Measurements from ENCODE around the gene DEPDC5.
"Not testable (repeated sequence)": the region's sequence is repeated elsewhere in the genome, so short reads cannot be mapped to it uniquely, and the experiment has no call there.

DEPDC5 gene

GRCh38 chr22:31815383-31815814 lies 61.6 kb downstream of the DEPDC5 start:
- DNase-seq (ENCODE audit: low read depth in 2 of 2): not testable (repeated sequence)

DNA sequence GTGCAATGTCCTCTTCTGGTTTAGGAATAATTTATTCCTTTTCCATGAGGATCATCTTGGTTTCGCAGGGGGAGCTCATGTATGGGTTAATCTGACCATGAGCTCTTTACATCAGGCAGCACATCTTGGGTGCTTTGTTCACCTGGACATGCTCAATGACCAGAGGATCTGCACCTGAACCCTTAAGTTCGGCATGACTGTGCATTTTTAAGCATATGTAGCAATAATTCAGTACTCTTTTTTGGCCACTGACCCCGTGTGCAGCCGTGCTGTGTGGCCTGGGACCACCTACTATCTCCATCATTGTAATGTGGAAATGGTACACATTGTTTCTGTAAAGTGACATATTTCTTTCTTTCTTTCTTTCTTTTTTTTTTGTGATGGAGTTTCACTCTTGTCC lies 62.9 kb downstream of the DEPDC5 start:
- no peak for DNase-seq (ENCODE audit: low read depth in 2 of 2)

DNA sequence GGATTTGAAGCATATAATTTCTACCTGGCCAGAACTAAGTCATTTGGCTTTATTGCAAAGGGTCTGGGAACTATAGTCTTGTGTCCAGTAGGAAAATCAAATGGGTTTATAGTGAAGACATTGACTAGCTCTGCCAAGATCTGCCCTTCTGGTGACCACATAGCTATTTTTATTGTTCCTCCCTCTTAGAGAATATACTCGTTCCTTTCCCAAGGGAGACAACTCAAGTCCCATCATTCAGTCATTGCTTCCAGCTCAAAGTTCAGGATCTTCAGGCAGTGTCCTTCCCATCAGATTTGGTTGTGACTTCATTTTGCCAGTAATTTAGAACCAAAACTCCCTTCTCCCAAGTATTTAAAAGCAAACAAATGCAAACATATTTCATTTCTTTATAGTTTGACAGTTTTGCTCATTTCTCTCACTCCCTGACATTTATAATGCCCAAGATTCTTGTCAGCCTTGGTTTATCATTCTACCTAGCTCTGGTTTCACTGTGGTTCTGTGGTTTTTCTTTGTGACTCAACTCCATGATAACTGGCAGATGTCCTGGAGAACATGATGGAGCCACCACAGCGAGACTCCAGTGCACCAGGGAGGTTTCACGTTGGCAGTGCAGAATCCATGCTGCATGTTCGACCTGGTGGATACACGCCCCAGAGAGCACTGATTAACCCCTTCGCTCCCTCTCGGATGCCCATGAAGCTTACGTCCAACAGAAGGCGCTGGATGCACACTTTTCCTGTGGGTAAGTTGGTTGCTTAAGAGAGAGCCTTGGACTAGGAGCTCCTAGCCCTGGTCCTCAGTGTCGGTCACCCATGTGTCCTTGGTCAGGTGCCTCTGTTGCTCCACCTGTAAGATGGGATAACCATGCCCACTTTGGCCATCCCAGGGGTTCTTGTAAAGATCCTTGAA lies 64.9 kb downstream of the DEPDC5 start:
- no peak for DNase-seq (ENCODE audit: low read depth in 2 of 2)

GRCh38 chr22:31820655-31821054 lies 66.8 kb downstream of the DEPDC5 start:
- DNase-seq (ENCODE audit: low read depth in 2 of 2): no peak

GRCh38 chr22:31821572-31821971 lies 67.8 kb downstream of the DEPDC5 start:
- no peak for DNase-seq (ENCODE audit: low read depth in 2 of 2)

DNA sequence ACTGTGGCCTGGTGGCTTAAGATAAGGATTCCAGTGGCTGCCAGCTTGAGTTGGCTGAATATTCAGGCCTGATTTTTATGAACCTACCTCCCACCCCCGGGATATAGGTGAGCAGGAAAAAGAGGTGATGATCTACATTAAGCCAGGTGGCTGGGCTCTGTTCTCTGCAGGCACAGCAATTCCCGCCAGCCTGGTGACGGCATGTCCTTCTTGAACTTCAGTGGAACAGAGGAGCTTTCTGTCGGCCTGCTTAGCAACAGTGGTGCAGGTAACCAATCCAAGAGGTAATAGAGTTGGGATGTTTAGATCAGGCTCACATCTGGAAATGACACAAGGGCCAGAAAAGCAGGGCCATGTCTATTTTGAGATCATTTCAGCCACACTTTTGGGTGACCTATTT lies 68.7 kb downstream of the DEPDC5 start:
- DNase-seq (ENCODE audit: low read depth in 2 of 2): no peak

GRCh38 chr22:31825513-31825912 lies 71.7 kb downstream of the DEPDC5 start:
- DNase-seq (ENCODE audit: low read depth in 2 of 2): no peak

- no peak for DNase-seq (ENCODE audit: low read depth in 2 of 2)
Measured at GRCh38 chr22:31826443-31826842, 72.6 kb downstream of the DEPDC5 start.

DNA sequence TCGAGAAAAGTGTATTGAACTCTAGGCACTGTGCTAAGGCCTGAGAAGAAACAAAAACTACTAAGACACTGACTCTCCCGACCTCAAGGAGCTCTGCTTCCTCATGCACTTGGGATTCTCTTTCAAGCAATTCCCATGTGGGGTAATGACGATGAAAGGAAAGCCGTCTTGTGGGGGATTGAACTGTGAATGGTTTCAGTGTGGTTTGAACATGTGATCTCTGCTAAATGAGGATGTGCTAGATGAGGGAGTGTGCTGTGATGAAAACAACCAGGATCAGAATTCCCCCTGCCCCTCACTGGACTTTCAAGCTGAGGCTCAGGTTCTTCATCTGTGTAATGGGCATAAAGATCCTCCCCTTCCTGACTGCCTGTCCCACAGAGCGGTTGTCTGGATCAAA lies 74.9 kb downstream of the DEPDC5 start:
- no peak for DNase-seq (ENCODE audit: low read depth in 2 of 2)

DNA sequence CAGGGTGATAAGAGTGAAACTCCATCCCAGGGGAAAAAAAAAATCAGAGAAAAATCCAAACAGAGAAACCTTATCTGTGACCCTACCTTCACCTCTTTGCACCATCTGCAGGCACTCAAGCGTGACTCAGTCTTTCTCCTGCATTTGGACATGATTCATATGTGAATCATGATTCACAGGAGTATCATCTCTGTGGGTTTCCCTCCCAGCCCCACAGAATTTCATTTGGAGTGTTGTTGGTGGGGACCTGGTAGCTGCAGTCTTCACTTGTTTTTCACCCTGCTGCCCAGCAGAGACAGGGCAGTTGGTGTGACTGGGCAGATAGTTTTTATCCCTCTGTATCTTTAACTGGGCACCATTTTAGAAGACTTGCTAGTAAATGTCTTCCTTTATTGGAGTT lies 75.7 kb downstream of the DEPDC5 start:
- no peak for DNase-seq (ENCODE audit: low read depth in 2 of 2)

DNA sequence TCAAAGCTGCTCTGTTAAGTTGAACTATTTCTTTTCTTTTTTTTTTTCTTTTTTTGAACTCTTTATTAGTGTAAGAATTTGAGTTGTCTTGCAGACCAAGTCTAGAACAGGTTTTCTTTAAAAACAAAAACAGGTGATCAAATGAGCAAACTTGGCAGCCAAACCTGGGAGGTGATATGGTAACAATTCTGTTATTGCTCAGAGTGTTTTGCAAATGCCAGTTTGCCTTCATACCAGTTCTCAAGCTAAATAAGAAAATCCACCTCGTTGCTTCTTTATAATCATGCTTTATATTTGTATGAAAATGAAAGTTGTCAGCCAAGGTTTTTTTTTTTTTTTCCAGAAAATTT lies 76.9 kb downstream of the DEPDC5 start:
- no peak for DNase-seq (ENCODE audit: low read depth in 2 of 2)

- no peak for DNase-seq (ENCODE audit: low read depth in 2 of 2)
Measured at GRCh38 chr22:31833930-31834329, 80.1 kb downstream of the DEPDC5 start.

GRCh38 chr22:31836010-31836409 lies 82.2 kb downstream of the DEPDC5 start:
- DNase-seq (ENCODE audit: low read depth in 2 of 2): no peak

- DNase-seq (ENCODE audit: low read depth in 2 of 2): no peak
Measured at GRCh38 chr22:31838917-31839316, 85.1 kb downstream of the DEPDC5 start.

DNA sequence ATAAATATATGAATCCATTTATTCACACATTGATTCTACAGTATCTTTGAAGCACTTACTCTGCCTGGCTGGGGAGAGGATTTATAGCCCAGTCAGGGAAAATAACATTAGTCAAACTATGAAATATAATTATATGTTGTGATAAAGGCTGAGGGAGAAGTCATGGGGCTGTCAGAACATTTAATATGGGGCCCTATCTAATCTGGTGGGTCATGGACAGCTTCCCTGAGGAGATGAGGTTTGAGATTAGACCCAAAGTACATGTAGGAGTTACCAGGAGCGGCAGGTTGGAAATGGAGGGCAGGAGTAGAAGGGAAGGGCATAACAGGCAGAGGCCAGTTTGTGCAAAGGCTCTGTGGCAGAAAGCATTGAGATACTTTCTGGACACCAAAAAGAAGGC lies 86.2 kb downstream of the DEPDC5 start:
- no peak for DNase-seq (ENCODE audit: low read depth in 2 of 2)

DNA sequence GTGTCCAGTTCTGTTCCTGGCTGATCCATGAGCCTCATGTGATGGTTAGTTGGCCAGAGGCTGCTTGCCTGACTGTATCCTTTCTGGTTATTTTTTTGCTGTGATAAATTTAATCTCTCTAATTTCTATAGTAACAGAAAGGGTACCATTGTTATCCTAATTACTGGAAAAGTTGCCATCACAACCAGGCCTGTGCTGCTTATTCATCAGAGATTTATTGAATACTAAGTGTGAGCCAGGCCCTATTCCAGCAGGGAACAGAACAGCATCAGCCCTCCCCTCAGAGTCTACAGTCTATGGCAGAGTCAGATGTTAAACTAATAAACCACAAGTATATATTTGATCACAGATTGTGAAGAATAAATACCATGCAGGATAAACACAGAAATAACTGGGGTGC lies 86.8 kb downstream of the DEPDC5 start:
- DNase-seq (ENCODE audit: low read depth in 2 of 2): no peak

GRCh38 chr22:31841078-31841827 lies 87.4 kb downstream of the DEPDC5 start:
- DNase-seq (ENCODE audit: low read depth in 2 of 2): no peak

DNA sequence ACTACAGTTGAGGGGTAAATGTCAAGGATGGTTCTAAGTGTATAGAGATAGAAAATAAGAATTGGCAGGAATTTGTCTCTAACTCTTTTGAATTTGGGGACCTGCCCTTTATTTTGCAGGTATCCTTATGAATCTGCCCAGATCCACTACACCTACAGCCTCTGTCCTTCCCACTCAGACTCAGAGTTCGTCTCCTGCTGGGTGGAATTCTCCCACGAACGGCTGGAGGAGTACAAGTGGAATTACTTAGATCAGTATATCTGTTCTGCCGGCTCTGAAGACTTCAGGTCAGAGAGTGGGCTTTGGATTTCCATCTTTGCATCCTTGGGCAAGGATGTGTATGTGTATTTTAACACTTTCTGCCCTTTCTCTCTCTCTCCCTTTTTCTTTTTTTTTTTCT lies 89.7 kb downstream of the DEPDC5 start:
- no peak for DNase-seq (ENCODE audit: low read depth in 2 of 2)

DNA sequence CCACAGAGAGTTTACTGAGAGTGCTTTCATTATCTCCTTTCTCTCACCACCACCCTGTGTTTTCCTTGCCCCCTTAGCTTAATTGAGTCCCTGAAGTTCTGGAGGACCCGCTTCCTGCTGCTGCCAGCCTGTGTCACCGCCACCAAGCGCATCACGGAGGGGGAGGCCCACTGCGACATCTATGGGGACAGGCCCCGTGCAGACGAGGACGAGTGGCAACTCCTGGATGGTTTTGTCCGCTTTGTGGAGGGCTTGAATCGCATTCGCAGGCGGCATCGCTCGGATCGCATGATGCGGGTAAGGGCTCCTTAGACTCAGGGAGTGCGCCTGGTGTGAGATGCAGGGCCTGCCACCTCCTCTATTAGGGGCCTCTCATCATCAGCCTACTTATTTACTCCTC lies 91.1 kb downstream of the DEPDC5 start:
- no peak for DNase-seq (ENCODE audit: low read depth in 2 of 2)

GRCh38 chr22:31846161-31847115 lies 92.6 kb downstream of the DEPDC5 start:
- DNase-seq (ENCODE audit: low read depth in 2 of 2): no peak

- no peak for DNase-seq (ENCODE audit: low read depth in 2 of 2)
Measured at GRCh38 chr22:31848411-31848810, 94.6 kb downstream of the DEPDC5 start.

- DNase-seq (ENCODE audit: low read depth in 2 of 2): no peak
Measured at GRCh38 chr22:31850135-31850534, 96.3 kb downstream of the DEPDC5 start.

Data from stimulated activated CD8-positive, alpha-beta memory T cell treated with anti-CD3 and anti-CD28 coated beads, Interleukin-7, amount 100 ng/mL, for 1 hour (primary cell).